OCI-LY3 (cell line): ENCODE results near the gene RPP40.

Experiments
- H2AFZ ChIP-seq: fragments of 200-600, 300-600 bp; shearing (Covaris generic); 2 replicates; pipeline ENCODE4 v1.6.0; 2014; ENCODE audit warnings: antibody characterized with exemption, low read depth, low read length
- H3K27ac ChIP-seq: fragments of 200-600, 300-600 bp; sonication (generic); 2 replicates; pipeline ENCODE4 v1.5.1; 2014; ENCODE audit warnings: mild to moderate bottlenecking, low read length, moderate library complexity, mixed read lengths
- H3K27me3 ChIP-seq: fragments of 200-600, 300-600 bp; sonication (generic); 2 replicates; pipeline ENCODE4 v1.6.1; 2014; ENCODE audit warnings: low read depth, low read length, mixed read lengths
- H3K36me3 ChIP-seq: fragments of 200-600, 300-600 bp; sonication (generic); replicated peaks from 2 replicates; pipeline ENCODE3; 2014; ENCODE audit warnings: low read depth, low read length, mixed read lengths
- H3K4me1 ChIP-seq: fragments of 300-600, 200-600 bp; sonication (generic); 2 replicates; pipeline ENCODE4 v1.6.1; 2014; ENCODE audit warnings: low read length, mixed read lengths
- H3K4me2 ChIP-seq: fragments of 200-600, 300-600 bp; sonication (generic); 2 replicates; pipeline ENCODE4 v1.6.1; 2014; ENCODE audit warnings: low read length, mixed read lengths
- H3K4me3 ChIP-seq: fragments of 300-600, 200-600 bp; sonication (generic); 2 replicates; pipeline ENCODE4 v1.5.1; 2014; ENCODE audit warnings: antibody characterized with exemption, mild to moderate bottlenecking, low read length, moderate library complexity
- H3K79me2 ChIP-seq: fragments of 300-600, 200-600 bp; shearing (Covaris generic); 2 replicates; pipeline ENCODE4 v1.6.1; 2014; ENCODE audit warnings: mild to moderate bottlenecking, low read length, mixed read lengths
- H3K9ac ChIP-seq: fragments of 300-600, 200-600 bp; shearing (Covaris generic); 2 replicates; pipeline ENCODE4 v1.6.0; 2014; ENCODE audit warnings: mild to moderate bottlenecking, low read length, moderate library complexity
- H3K9me3 ChIP-seq: fragments of 200-600, 300-600 bp; shearing (Covaris generic); 2 replicates; pipeline ENCODE4 v1.6.1; 2014; ENCODE audit warnings: low read length, mixed read lengths; ENCODE audit not compliant: insufficient read depth
- H4K20me1 ChIP-seq: fragments of 200-600, 300-600 bp; sonication (generic); 2 replicates; pipeline ENCODE4 v1.6.1; 2016; ENCODE audit warnings: low read length, mixed read lengths; ENCODE audit not compliant: insufficient read depth
- CTCF ChIP-seq: fragments of 200-600, 300-600 bp; sonication (generic); IDR thresholded peaks from 2 replicates; pipeline ENCODE4 v1.5.1; 2014; ENCODE audit warnings: antibody characterized with exemption, low read length, low read depth
- EZH2phosphoT487 ChIP-seq: fragments of 200-600 bp; shearing (Covaris generic); IDR thresholded peaks from 2 replicates; pipeline ENCODE4 v1.6.1; 2018; ENCODE audit warnings: antibody characterized with exemption, mixed run types, low read depth

The RPP40 gene

DNA sequence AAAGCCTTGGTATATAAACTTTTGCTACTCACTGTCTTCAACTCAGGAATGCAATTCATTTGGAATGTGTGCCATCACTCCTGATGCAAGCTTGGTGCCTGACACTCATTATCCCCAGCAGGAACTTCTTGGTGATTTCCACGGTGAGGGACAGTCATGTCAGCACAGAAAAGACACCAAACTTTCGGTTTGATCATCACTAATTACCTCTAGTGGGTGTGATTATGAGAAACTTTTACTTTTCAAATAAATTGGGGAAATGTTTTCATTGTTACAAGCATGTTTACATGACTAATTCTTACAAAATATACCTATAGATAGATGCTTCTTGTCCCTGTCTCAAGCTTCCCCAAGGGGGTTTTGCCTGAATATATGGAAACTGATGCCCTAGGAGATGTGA is 40.9 kb downstream of the RPP40 start:
- Histone ChIP-seq H3K27ac (no peak overlapping the region), H2AFZ (no peak overlapping the region), H4K20me1 (no peaks in the 10 kb centered on the region), H3K4me3 (no peak overlapping the region), H3K4me2 (no peak overlapping the region), H3K9ac (no peak overlapping the region), H3K4me1 (no peaks in the 10 kb centered on the region), H3K27me3 (no peaks in the 10 kb centered on the region), H3K79me2 (no peaks in the 10 kb centered on the region), H3K9me3 (no peaks in the 10 kb centered on the region), H3K36me3 (no peaks in the 10 kb centered on the region)
- TF ChIP-seq EZH2phosphoT487 (no peak), CTCF (no peak)

DNA sequence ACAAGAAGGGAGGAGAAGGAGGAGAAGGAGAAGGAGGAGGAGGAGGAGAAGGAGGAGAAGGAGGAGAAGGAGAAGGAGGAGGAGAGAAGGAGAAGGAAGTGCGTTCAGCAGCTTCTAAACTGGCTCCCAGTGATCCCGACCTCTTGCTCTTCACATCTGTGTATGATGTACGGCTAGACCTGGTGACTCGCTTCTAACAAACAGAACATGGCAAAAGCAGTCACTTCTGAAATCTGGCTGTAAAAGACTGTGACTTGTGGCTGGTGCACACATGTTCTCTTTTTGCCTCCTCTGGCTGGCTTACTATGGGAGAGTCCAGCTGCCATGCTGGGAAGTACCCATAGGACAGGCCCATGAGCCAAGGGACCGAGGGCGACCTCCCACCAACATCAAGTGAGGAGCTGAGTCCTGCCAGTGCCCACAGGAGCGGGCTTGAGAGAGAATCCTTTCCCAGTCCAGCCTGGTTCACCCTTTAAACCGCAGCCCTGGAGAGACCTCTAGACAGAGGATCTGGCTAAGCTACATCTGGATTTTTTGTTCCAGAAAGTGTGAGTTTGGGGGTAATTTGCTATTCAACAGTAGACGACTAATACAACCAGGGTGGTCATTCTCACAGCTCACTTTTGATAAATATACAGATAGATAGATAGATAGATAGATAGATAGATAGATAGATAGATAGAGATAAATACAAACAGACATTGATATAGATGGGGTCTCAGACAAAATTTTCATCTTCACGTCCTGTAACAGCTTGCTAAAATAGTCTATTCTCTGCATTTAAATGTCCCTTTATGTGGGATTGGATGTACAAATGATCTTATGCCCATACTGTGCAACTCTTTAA is 42.3 kb downstream of the RPP40 start:
- H3K9ac ChIP-seq, result no peak overlapping the region
- no peak for TF ChIP-seq CTCF
- no peak for TF ChIP-seq EZH2phosphoT487
- no peak overlapping the region for H3K4me2 ChIP-seq
- H3K27me3 ChIP-seq, result no peaks in the 10 kb centered on the region
- no peak overlapping the region for H3K27ac ChIP-seq
- H3K9me3 ChIP-seq, result no peaks in the 10 kb centered on the region
- no peaks in the 10 kb centered on the region for H3K36me3 ChIP-seq
- no peaks in the 10 kb centered on the region for H3K79me2 ChIP-seq
- no peaks in the 10 kb centered on the region for H4K20me1 ChIP-seq
- H2AFZ ChIP-seq, result no peak overlapping the region
- H3K4me1 ChIP-seq, result no peaks in the 10 kb centered on the region
- no peak overlapping the region for H3K4me3 ChIP-seq

DNA sequence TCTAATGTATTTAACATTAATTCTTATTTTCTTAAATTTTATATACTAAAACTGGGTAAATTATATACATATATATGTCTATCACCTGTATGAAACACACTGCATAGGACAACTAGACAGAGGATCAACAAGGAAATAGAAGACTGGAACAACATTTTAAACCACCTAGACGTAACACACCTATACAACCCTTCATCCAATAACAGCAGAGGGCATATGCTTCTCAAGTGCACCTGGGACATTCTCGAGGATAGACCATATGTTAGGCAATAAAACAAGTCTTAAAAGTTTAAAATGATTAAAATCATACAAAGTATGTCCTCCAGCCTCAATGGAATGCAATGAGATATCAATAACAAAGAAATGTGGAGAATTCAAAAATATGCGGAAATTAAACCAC is 45.2 kb downstream of the RPP40 start:
- no peak overlapping the region for H3K4me3 ChIP-seq
- H3K9ac ChIP-seq, result no peak overlapping the region
- H3K27ac ChIP-seq, result no peak overlapping the region
- no peaks in the 10 kb centered on the region for H4K20me1 ChIP-seq
- H3K27me3 ChIP-seq, result no peaks in the 10 kb centered on the region
- TF ChIP-seq EZH2phosphoT487 (no peak), CTCF (no peak)
- no peak overlapping the region for H2AFZ ChIP-seq
- H3K79me2 ChIP-seq, result no peaks in the 10 kb centered on the region
- H3K9me3 ChIP-seq, result no peaks in the 10 kb centered on the region
- H3K4me2 ChIP-seq, result no peak overlapping the region
- H3K36me3 ChIP-seq, result no peaks in the 10 kb centered on the region
- H3K4me1 ChIP-seq, result no peaks in the 10 kb centered on the region

- TF ChIP-seq CTCF (no peak; the same call in 1 of the 2 replicates), EZH2phosphoT487 (no peak)
- no peaks in the 10 kb centered on the region for H3K9me3 ChIP-seq
- no peaks in the 10 kb centered on the region for H3K4me1 ChIP-seq
- no peaks in the 10 kb centered on the region for H3K36me3 ChIP-seq
- no peaks in the 10 kb centered on the region for H3K79me2 ChIP-seq
- no peak overlapping the region for H3K4me2 ChIP-seq
- no peak overlapping the region for H2AFZ ChIP-seq
- no peak overlapping the region for H3K27ac ChIP-seq
- no peaks in the 10 kb centered on the region for H4K20me1 ChIP-seq
- no peak overlapping the region for H3K4me3 ChIP-seq
- no peak overlapping the region for H3K9ac ChIP-seq
- no peaks in the 10 kb centered on the region for H3K27me3 ChIP-seq
Measured at GRCh38 chr6:4957521-4958231, 46.2 kb downstream of the RPP40 start.
